GM21526 (cell line): ENCODE measurements around the gene CASP4.
A peak's percentile ranks its signal among the peaks of the same experiment; 100 is the strongest.
"Not testable (repeated sequence)": the region's sequence is repeated elsewhere in the genome, so short reads cannot be mapped to it uniquely, and the experiment has no call there.

ENCODE experiments used
- ATAC-seq: cut with Tn5 transposase; IDR thresholded peaks from one replicate; pipeline ENCODE4 v1.9.1; 2021; ENCODE audit warnings: moderate library complexity; ENCODE audit not compliant: unreplicated experiment, low FRiP score

Gene CASP4

DNA sequence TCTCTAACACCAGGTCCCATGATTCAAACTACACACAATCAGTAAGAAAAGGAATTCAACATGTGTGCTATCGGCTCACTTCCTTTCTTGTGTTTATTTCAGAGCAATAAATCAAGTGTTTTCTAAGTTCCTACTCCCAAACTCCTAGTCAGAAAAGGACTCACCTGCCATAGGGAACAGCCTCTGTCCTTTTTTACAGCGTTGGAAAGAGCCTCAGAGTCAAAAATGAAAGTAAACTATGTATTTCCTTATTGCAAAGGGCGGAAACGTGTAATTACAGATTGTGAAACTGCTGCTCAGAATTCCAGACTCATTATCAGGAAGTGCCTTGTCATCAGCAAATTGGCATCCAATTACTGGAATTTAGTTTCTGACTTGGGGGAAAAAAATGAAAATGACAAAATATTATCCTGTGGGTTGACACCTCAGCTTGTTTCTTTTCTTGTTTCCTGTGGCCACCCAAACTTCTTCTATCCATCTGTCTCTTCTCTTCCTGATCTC is at the start of gene CASP4:
CASP4 (minus strand) TSS at position 220 of the 501 bp plus-strand sequence; CDS start at position 171, 49 bp downstream.
- ATAC-seq, result peak; percentile 85

DNA sequence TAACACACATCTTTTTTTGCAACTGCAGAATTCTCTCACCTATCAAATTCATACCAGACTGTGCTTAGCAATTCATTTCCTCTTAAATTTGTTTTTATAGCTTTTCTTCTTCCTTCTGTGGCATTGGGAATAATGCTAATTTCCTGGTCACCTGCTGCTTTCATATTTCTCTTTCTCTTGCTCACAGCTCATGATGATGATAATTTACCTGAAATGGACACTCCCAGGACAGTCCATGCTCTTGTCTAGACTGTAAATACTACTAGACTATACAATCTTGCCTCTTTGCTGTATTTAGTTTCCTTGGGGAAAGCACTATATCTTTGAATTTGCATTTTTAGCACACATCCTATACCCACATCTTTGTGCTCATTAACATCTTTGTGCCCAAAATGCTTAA is 39.1 kb upstream of the CASP4 start:
- ATAC-seq, result no peak

DNA sequence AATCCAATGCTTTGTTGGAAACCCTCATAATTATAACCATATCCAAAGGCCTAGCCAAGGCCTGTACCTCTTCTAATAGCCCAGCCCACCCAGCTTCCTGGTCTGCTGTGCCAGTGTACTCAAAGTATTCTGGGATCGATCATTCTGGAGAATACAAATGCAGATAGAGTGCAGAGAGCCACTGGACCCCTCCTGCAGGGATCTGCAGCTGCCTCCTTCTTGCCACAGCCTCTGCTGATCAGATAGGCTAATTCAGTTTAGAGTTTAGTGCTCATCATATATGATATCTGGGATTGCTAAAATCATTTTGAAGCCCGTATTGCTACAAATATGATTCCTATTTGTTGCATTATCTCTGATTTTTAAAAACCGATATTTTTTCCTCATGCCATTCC is 37.1 kb upstream of the CASP4 start:
- ATAC-seq, result no peak

DNA sequence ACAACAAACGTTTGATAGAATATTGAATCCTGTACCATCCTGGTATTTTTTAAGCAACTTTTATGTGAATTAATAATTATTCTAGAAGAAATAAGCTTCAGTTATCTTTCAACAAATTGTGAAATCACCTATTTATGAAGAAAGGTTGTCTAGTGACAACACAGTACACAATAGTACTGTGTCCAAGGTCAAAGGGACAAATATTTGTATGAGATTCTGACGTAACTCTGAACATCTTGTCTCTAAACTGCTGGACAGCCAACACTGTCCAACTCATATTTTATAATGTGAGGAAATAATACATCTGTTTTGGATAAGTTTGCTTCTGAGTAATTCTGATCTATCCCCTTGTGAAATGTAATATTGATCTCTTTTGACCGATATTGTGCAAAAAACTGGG is 35.6 kb upstream of the CASP4 start:
- ATAC-seq, result no peak

DNA sequence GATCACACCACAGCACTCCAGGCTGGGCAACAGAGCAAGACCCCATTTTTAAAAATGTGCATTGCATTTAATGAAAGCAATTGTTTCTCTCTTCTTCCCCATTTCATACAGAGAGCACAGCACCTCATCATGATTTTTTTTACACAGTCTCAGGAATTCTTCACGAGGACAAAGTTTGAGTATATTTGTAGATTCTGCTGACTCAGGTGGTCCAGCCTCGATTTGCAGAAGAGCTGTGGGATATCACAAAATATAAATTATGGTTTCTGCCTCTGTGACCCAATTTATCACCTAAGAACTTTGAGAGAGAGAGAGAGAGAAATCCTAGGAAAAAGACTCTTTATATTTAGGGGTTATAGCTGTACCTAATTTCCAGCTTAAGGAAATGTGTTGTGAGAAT is 34.8 kb upstream of the CASP4 start:
- no peak for ATAC-seq

DNA sequence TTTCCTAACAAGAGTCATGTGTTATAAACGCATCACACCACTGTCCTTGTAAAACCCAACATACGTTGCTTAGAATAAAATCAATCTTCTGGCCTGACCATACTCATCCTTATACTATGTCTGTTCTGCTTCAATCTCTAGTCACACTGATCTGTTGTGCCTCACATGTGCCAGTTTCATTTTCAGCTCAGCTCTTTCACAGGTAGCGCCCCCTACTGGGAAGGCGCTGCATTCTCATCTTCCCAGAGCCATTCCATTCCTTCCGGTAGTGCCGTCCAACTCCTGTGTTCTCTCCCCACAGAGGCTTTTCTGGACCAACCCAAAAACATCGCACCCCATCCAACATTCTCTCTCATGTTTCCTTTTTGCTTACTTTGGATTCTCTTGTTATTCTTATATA is 32.4 kb upstream of the CASP4 start:
- peak; percentile 96 for ATAC-seq

DNA sequence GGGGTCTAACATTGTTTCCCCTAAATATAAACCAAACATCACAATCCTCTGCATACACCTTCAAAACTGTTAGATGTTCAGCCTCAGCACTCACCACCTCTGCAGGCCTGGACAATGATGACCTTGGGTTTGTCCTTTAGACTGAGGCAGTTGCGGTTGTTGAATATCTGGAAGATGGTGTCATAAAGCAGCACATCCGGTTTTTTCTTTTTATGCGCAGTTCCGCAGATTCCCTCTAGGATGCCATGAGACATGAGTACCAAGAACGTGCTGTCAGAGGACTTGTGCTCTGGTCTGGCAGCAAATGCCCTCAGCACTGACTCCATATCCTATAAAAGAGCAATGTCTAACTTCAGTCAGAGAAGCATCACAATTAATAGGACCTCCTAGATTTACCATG is 31.8 kb upstream of the CASP4 start:
- no peak for ATAC-seq

DNA sequence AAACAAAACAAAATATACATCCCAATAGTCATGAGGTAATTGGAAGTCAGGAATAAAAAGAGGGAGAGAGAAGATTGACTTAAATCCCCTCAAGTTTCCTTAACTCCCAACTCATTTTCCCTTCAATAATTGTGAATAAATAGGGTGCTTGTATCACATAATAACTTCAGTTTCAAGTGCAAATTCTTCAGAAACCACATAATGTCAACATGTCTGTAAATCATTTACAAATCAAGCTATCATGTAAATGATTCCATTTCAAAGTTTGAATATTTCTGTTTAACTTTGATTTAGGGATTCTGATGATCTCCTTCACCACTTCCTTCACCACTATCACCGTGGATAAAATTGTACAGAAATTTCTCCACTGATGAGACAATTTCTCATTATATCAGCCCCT is 31.3 kb upstream of the CASP4 start:
- ATAC-seq, result no peak

DNA sequence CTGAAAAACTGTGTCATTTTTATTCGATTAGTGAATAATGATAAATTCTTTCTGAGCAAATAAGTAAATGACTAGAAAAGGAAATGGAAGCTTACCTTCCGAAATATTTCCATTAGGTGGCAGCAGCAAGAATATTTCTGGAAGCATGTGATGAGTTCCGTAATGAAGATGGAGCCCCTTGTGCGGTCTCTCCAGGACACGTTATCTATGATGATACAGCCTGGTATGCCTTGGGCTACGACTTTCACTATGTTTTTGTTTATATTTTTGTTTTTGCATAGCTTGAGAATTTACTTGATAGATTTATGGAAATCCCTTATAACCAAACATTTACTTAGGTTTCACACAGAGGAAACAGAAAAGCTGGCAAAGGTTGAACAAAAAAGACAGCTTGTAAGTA is 28.9 kb upstream of the CASP4 start:
- ATAC-seq, result no peak

DNA sequence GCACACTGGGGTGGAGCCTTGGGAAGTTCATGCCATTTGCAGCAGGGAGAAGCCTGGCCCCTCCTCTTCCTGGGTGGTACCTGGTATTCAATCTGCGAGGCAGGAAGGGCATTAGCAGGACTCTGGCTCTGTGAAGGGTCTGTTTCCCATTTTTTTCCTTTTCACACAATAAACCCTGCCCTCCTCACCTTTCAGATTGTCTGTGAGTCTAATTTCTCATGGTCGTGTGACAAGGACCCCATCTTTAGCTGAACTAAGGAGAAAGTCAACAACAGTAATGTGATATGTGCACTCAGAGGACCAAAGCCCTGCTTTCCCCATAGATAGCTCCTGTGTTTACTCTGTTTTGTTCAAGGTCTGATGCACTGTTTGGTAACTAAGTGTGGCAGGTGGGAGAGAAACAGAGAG is 26.6 kb upstream of the CASP4 start:
- no peak for ATAC-seq

DNA sequence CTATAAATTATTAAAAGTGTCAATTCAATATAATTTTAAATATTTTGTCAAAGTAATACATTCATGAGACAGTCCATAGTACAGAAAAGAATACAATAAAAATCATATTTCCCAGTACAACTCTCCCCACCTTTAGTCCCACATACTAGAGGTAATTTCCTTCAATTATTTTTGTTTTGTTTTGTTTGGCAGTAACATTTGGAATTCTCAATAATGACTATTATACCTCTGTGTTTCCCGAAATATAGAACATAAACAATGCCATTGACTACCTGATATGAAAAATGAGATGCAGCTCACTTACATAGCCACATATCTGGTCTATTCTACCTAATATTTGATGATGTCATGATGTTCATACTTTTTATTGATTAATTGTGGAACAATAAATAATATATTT is 24.4 kb upstream of the CASP4 start:
- ATAC-seq, result no peak

DNA sequence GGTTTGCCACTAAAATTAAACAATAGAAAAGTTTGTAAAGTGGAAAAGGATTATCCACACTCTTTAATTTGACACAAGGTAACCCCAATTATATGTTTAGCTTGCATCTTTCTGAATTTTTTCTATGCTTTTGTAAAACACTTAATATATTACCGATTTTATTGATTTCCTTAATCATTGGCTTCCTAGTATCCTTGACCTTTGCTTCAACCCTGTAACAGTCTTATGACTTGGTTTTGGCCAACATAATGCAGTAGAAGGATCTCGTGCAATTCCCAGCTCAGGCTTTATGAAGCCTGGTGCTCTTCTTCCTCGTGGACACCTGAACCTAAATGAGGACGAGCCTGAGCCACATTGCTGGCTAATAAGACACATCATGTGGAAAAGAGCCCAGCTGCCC is 23.6 kb upstream of the CASP4 start:
- no peak for ATAC-seq

DNA sequence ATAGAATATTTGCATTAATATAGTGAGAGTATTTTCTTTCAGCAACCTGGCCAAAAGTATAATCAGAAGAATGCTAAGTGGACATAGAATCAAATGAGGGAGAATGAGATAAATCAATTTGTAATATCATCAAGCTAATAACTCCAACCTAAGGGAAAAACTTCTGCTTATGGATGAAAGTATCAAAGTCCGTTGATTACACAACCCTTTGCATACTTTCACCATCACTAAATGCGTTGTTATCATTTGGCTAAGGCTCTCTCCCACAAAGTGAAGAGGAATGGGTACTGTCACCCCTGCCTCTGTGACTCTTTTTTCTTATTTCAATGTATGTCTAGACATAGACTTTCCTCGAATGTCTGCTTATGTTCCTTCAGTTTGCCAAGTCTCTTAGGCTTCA is 16.4 kb upstream of the CASP4 start:
- no peak for ATAC-seq

DNA sequence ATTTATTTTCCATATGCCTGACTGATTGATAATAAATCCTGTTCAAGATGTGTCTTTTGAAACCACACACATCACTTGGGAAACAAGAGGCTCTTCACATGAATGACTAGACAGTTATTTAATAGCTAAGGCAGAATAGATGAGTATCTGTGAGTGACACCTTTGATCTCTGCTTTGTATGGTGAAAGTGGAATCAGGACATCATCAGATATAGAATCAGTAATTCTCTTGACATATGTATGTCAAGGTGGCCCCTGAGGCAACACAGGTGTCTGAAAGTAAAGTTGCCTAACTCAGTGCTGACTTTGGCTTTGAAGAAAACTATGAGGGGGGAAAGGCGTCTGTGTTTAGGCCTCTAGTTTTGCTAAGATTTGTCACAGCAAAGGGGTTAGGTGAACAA is 11.5 kb upstream of the CASP4 start:
- ATAC-seq, result no peak

DNA sequence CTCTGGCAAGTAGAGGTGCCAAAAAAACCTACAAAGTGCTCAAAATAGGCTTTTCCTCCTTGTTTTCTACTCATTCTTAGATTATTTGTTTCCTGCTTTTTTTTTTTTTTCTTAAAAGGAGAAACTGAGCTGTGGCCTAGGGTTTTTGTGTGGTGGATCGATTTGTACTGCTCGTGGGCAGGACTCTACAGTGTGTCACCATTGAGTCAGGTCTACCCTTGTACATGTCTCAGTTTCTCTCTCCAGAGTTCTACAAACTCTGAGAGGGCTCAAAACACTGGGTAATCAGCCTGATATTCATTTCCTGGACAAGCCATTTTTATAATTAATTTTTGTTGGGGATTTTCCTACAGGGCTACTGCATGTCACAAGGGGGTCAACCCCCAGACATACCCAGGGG is 5.2 kb upstream of the CASP4 start:
- no peak for ATAC-seq

DNA sequence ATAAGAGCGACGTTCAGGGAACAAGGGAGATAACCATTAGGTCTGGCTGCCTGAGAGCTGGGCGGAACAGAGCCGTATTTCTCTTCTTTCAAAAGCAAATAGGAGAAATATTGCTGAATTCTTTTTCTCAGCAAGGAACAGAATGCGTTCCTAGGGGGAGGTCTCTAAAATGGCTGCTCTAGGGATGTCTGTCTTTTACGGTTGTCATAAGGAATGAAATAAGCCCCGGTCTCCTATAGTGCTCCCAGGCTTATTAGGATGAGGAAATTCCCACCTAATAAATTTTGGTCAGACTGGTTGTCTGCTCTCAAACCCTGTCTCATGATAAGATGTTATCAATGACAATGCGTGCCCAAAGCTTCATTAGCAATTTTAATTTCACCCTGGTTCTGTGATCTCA is 4.5 kb upstream of the CASP4 start:
- ATAC-seq, result not testable (repeated sequence)

DNA sequence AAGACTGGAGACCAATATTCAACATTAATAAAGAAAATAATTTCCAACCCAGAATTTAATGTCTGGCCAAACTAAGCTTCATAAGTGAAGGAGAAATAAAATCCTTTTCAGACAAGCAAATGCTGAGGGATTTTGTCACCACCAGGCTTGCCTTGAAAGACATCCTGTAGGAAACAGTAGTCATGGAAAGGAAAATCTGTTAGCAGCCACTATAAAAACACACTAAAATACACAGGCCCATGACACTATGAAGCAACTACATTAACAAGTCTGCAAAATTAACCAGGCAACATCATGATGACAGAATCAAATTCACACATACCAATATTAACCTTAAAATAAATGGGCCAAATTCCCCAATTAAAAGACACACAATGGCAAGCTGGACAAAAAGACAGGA is 2.4 kb upstream of the CASP4 start:
- no peak for ATAC-seq

DNA sequence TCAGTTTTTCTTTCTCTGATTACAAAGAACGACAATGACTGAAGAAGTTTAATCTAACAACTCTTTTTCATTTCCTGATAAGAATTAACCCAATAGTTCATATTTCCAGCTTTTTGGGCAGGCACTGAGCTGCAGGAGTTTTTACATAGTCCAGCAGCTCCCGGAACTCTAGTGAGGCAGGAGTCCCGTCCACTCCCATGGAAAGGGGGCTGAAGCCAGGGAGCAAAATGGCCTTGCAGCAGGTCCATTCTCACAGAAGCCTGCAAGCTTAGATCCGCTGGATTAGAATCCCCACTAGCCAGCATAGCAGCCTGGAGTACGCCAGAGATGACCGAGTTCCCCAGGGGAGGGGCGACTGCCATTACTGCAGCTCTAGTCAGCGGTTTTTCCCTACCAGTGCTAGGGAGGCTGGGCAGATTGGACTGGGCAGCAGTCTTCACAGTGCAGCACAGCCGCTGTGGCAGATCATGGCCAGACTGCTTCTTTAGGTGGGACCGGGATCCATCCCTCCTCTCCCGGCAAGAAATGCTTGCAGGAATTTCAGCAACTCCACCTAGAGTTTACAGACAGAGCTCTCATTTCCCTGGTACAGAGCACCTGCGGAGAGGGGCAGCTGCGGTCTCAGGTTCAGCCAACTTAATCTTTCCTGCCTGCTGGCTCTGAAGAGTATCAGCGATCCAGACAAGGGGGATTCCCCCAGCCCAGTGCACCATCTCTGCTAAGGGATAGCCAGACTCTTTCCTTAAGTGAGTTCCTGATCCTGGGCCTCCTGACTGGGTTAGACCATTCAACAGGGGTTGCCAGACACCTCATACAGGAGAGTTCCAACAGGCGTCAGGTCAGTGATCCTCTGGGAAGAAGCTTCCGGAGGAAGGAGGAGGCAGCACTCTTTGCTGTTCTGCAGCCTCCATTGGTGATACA is 742 bp upstream of the CASP4 start:
- no peak for ATAC-seq

DNA sequence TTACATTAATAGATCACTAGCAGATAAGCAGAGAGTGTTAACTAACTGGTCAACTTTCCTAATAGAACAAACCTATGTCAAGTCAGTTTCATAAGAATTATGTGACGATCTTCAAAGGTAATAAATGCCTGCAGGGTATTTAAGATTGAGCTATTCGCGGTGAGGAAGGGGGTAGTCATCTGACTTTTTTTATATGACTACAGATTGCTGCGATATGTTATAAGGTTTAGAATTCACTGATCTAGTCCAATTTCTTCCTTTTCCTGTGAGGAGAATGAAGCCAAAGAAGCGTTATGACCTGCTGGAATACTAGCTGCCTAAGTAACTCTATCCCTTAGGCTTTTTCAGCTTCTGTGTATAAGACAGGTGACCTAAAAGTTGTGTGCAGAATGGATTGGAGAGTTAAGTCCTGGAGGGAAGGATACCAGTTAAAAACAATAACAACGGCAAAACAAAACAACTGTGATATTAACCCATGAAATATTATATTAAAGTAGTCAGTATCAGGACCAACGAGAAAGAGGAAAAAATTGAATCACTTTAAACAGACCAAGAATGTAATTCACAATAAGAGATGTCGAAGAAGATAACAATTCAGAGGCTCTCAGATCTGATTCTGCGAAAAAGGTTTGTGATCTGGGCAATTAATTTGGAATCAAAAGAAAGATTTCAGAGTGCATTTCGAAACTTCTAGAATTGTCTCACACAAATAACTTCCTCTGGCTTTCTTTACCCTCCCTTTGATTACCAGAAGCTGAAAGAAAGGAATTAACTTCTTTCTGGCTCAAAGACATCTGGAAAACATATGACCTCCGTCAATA is 630 bp downstream of the CASP4 start:
- ATAC-seq, result peak; percentile 16

DNA sequence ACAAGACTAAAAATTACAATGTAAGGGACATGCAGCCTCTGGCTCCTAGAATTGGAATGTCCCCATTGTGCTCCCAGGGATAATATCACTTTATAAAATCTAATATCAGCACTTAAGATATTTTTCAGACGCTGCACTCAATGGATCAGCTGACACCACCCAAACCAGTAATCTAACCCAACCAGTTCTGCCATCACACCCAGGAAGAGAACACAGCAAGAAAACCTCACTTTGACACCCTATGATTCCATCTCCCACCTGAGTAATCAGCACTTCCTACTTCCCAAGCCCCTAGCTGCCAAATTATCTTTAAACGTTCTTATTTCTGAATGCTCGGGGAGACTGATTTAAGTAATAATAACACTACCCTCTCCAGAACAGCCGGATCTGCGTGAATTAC is 2.6 kb downstream of the CASP4 start:
- ATAC-seq, result no peak

DNA sequence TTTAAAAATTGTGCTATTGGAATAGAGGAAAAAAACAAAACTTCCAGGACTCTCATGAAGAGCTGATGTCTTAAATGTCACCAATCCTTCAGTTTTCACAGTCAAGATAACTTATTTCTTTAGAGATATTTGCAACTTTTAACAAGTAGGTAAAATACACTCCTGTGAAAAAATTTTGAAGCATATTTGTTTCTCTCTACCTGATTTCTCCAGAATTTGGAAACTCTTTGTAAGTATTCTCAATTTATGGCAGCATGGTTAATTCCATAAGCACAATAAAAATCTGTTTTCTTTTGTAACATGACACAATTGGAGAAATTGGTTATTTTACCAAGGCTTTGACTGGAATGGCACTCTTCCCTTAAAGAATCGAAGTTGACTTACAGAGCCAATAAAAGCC is 4.1 kb downstream of the CASP4 start:
- no peak for ATAC-seq

DNA sequence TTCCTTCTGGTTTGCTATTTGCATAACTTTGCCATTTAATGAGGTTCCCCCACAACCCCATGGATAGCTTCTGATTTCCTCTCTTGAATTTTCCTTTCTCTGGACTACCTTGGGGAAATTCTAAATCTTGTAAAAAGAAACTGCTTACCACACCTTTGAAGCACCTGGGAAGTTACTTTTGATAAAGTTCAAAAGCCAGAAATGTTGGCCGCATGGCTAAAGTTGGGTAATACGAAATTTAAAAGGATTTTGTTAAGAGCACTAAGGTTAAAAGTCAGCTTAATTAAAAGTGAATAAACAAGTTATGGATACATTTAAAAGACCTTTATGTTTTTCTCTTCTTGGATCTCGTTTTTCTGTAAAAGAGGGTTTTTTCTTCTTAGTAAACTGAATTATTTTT is 5.5 kb downstream of the CASP4 start:
- no peak for ATAC-seq
